ENCODE measurements around the gene SEC14L1. TPM values are rescaled to one million over a fixed set of nuclear protein-coding genes. Genes with fewer than 3 reads are reported as not detected.

The SEC14L1 gene
- total and polyA plus RNA-seq, 2 donors, result 13.5 to 28.7 TPM

- no peak for DNase-seq (ENCODE audit: low read depth in 6 of 9, low spot score in 9 of 9)
- no peak overlapping the region for H3K4me3 ChIP-seq (ENCODE audit: low read length in 2 of 2)
- H3K27me3 ChIP-seq (ENCODE audit: control insufficient read depth in 2 of 2, insufficient read depth in 1 of 2, low read length in 1 of 2), result no peaks in the 10 kb centered on the region
- WGBS, result 64% methylated on average over 4 of the region's 4 CpGs
- H3K36me3 ChIP-seq (ENCODE audit: control insufficient read depth in 2 of 2, insufficient read depth in 2 of 2, low read length in 1 of 2), result peaks cover 20 to 35% of the 10 kb centered on the region in 2 donors
- H3K27ac ChIP-seq (ENCODE audit: low read depth in 1 of 2, low read length in 1 of 2), result peak overlapping the region in 1 of 2 donors; percentile 39
- peaks cover 0 to 2% of the 10 kb centered on the region in 2 donors for H3K9me3 ChIP-seq (ENCODE audit: control insufficient read depth in 2 of 2, insufficient read depth in 1 of 2, low read length in 1 of 2)
- peaks cover 13 to 42% of the 10 kb centered on the region in 2 donors for H3K4me1 ChIP-seq (ENCODE audit: control insufficient read depth in 2 of 2, insufficient read depth in 2 of 2, low read length in 2 of 2)
Observed at GRCh38 chr17:77144227-77144626, 3.5 kb downstream of the SEC14L1 start.

GRCh38 chr17:77145224-77145611, 4.4 kb downstream of the SEC14L1 start:
- Histone ChIP-seq H3K27me3 (ENCODE audit: control insufficient read depth in 2 of 2, insufficient read depth in 1 of 2, low read length in 1 of 2) (no peaks in the 10 kb centered on the region), H3K4me1 (ENCODE audit: control insufficient read depth in 2 of 2, insufficient read depth in 2 of 2, low read length in 2 of 2) (peaks cover 9 to 34% of the 10 kb centered on the region in 2 donors), H3K36me3 (ENCODE audit: control insufficient read depth in 2 of 2, insufficient read depth in 2 of 2, low read length in 1 of 2) (peaks cover 21 to 40% of the 10 kb centered on the region in 2 donors), H3K9me3 (ENCODE audit: control insufficient read depth in 2 of 2, insufficient read depth in 1 of 2, low read length in 1 of 2) (no peaks in the 10 kb centered on the region), H3K4me3 (ENCODE audit: low read length in 2 of 2) (no peak overlapping the region), H3K27ac (ENCODE audit: low read depth in 1 of 2, low read length in 1 of 2) (peak overlapping the region; percentile 38 to 48)
- WGBS, result 92% methylated on average over 3 of the region's 3 CpGs
- no peak for DNase-seq (ENCODE audit: low read depth in 6 of 9, low spot score in 9 of 9)

GRCh38 chr17:77145612-77146245, 5.0 kb downstream of the SEC14L1 start:
- Histone ChIP-seq H3K27me3 (ENCODE audit: control insufficient read depth in 2 of 2, insufficient read depth in 1 of 2, low read length in 1 of 2) (no peaks in the 10 kb centered on the region), H3K27ac (ENCODE audit: low read depth in 1 of 2, low read length in 1 of 2) (peak overlapping the region; percentile 48 to 63), H3K4me3 (ENCODE audit: low read length in 2 of 2) (no peak overlapping the region), H3K4me1 (ENCODE audit: control insufficient read depth in 2 of 2, insufficient read depth in 2 of 2, low read length in 2 of 2) (peaks cover 9 to 35% of the 10 kb centered on the region in 2 donors), H3K9me3 (ENCODE audit: control insufficient read depth in 2 of 2, insufficient read depth in 1 of 2, low read length in 1 of 2) (no peaks in the 10 kb centered on the region), H3K36me3 (ENCODE audit: control insufficient read depth in 2 of 2, insufficient read depth in 2 of 2, low read length in 1 of 2) (peaks cover 21 to 43% of the 10 kb centered on the region in 2 donors)
- 88% methylated on average over 8 of the region's 8 CpGs for WGBS
- DNase-seq (ENCODE audit: low read depth in 6 of 9, low spot score in 9 of 9), result peak in 1 of 9 donors; percentile 25

GRCh38 chr17:77146246-77146632, 5.5 kb downstream of the SEC14L1 start:
- 50% methylated on average over 5 of the region's 5 CpGs for WGBS
- Histone ChIP-seq H3K4me1 (ENCODE audit: control insufficient read depth in 2 of 2, insufficient read depth in 2 of 2, low read length in 2 of 2) (peaks cover 9 to 35% of the 10 kb centered on the region in 2 donors), H3K36me3 (ENCODE audit: control insufficient read depth in 2 of 2, insufficient read depth in 2 of 2, low read length in 1 of 2) (peaks cover 21 to 43% of the 10 kb centered on the region in 2 donors), H3K9me3 (ENCODE audit: control insufficient read depth in 2 of 2, insufficient read depth in 1 of 2, low read length in 1 of 2) (no peaks in the 10 kb centered on the region), H3K27ac (ENCODE audit: low read depth in 1 of 2, low read length in 1 of 2) (peak overlapping the region; percentile 48 to 63), H3K4me3 (ENCODE audit: low read length in 2 of 2) (no peak overlapping the region), H3K27me3 (ENCODE audit: control insufficient read depth in 2 of 2, insufficient read depth in 1 of 2, low read length in 1 of 2) (no peaks in the 10 kb centered on the region)
- no peak for DNase-seq (ENCODE audit: low read depth in 6 of 9, low spot score in 9 of 9)

- H3K9me3 ChIP-seq (ENCODE audit: control insufficient read depth in 2 of 2, insufficient read depth in 1 of 2, low read length in 1 of 2), result no peaks in the 10 kb centered on the region
- no peak for DNase-seq (ENCODE audit: low read depth in 6 of 9, low spot score in 9 of 9)
- H3K4me1 ChIP-seq (ENCODE audit: control insufficient read depth in 2 of 2, insufficient read depth in 2 of 2, low read length in 2 of 2), result peaks cover 5 to 29% of the 10 kb centered on the region in 2 donors
- 82% methylated on average over 17 of the region's 17 CpGs for WGBS
- H3K4me3 ChIP-seq (ENCODE audit: low read length in 2 of 2), result no peak overlapping the region
- no peaks in the 10 kb centered on the region for H3K27me3 ChIP-seq (ENCODE audit: control insufficient read depth in 2 of 2, insufficient read depth in 1 of 2, low read length in 1 of 2)
- peaks cover 21 to 43% of the 10 kb centered on the region in 2 donors for H3K36me3 ChIP-seq (ENCODE audit: control insufficient read depth in 2 of 2, insufficient read depth in 2 of 2, low read length in 1 of 2)
- peak overlapping the region; percentile 7 to 47 for H3K27ac ChIP-seq (ENCODE audit: low read depth in 1 of 2, low read length in 1 of 2)
Observed at GRCh38 chr17:77146882-77147281, 6.1 kb downstream of the SEC14L1 start.

- 91% methylated on average over 8 of the region's 8 CpGs for WGBS
- no peak overlapping the region for H3K4me3 ChIP-seq (ENCODE audit: low read length in 2 of 2)
- peak overlapping the region in 1 of 2 donors; percentile 38 for H3K27ac ChIP-seq (ENCODE audit: low read depth in 1 of 2, low read length in 1 of 2)
- no peaks in the 10 kb centered on the region for H3K27me3 ChIP-seq (ENCODE audit: control insufficient read depth in 2 of 2, insufficient read depth in 1 of 2, low read length in 1 of 2)
- H3K36me3 ChIP-seq (ENCODE audit: control insufficient read depth in 2 of 2, insufficient read depth in 2 of 2, low read length in 1 of 2), result peaks cover 21 to 43% of the 10 kb centered on the region in 2 donors
- H3K4me1 ChIP-seq (ENCODE audit: control insufficient read depth in 2 of 2, insufficient read depth in 2 of 2, low read length in 2 of 2), result peaks cover 0 to 27% of the 10 kb centered on the region in 2 donors
- no peaks in the 10 kb centered on the region for H3K9me3 ChIP-seq (ENCODE audit: control insufficient read depth in 2 of 2, insufficient read depth in 1 of 2, low read length in 1 of 2)
- DNase-seq (ENCODE audit: low read depth in 6 of 9, low spot score in 9 of 9), result no peak
Observed at GRCh38 chr17:77147357-77147801, 6.6 kb downstream of the SEC14L1 start.

- no peaks in the 10 kb centered on the region for H3K9me3 ChIP-seq (ENCODE audit: control insufficient read depth in 2 of 2, insufficient read depth in 1 of 2, low read length in 1 of 2)
- WGBS, result 92% methylated on average over 15 of the region's 15 CpGs
- H3K4me3 ChIP-seq (ENCODE audit: low read length in 2 of 2), result no peak overlapping the region
- peaks cover 0 to 27% of the 10 kb centered on the region in 2 donors for H3K4me1 ChIP-seq (ENCODE audit: control insufficient read depth in 2 of 2, insufficient read depth in 2 of 2, low read length in 2 of 2)
- no peak overlapping the region for H3K27ac ChIP-seq (ENCODE audit: low read depth in 1 of 2, low read length in 1 of 2)
- H3K36me3 ChIP-seq (ENCODE audit: control insufficient read depth in 2 of 2, insufficient read depth in 2 of 2, low read length in 1 of 2), result peaks cover 21 to 43% of the 10 kb centered on the region in 2 donors
- H3K27me3 ChIP-seq (ENCODE audit: control insufficient read depth in 2 of 2, insufficient read depth in 1 of 2, low read length in 1 of 2), result no peaks in the 10 kb centered on the region
- no peak for DNase-seq (ENCODE audit: low read depth in 6 of 9, low spot score in 9 of 9)
Observed at GRCh38 chr17:77148077-77148939, 7.5 kb downstream of the SEC14L1 start.

GRCh38 chr17:77148940-77149510, 8.3 kb downstream of the SEC14L1 start:
- peaks cover 4 to 24% of the 10 kb centered on the region in 2 donors for H3K4me1 ChIP-seq (ENCODE audit: control insufficient read depth in 2 of 2, insufficient read depth in 2 of 2, low read length in 2 of 2)
- no peak overlapping the region for H3K27ac ChIP-seq (ENCODE audit: low read depth in 1 of 2, low read length in 1 of 2)
- H3K27me3 ChIP-seq (ENCODE audit: control insufficient read depth in 2 of 2, insufficient read depth in 1 of 2, low read length in 1 of 2), result no peaks in the 10 kb centered on the region
- no peaks in the 10 kb centered on the region for H3K9me3 ChIP-seq (ENCODE audit: control insufficient read depth in 2 of 2, insufficient read depth in 1 of 2, low read length in 1 of 2)
- peaks cover 21 to 39% of the 10 kb centered on the region in 2 donors for H3K36me3 ChIP-seq (ENCODE audit: control insufficient read depth in 2 of 2, insufficient read depth in 2 of 2, low read length in 1 of 2)
- no peak overlapping the region for H3K4me3 ChIP-seq (ENCODE audit: low read length in 2 of 2)
- WGBS, result 95% methylated on average over 10 of the region's 10 CpGs
- DNase-seq (ENCODE audit: low read depth in 6 of 9, low spot score in 9 of 9), result no peak

- Histone ChIP-seq H3K9me3 (ENCODE audit: control insufficient read depth in 2 of 2, insufficient read depth in 1 of 2, low read length in 1 of 2) (no peaks in the 10 kb centered on the region), H3K36me3 (ENCODE audit: control insufficient read depth in 2 of 2, insufficient read depth in 2 of 2, low read length in 1 of 2) (peaks cover 17 to 40% of the 10 kb centered on the region in 2 donors), H3K27me3 (ENCODE audit: control insufficient read depth in 2 of 2, insufficient read depth in 1 of 2, low read length in 1 of 2) (no peaks in the 10 kb centered on the region), H3K27ac (ENCODE audit: low read depth in 1 of 2, low read length in 1 of 2) (no peak overlapping the region), H3K4me3 (ENCODE audit: low read length in 2 of 2) (no peak overlapping the region), H3K4me1 (ENCODE audit: control insufficient read depth in 2 of 2, insufficient read depth in 2 of 2, low read length in 2 of 2) (peaks cover 4 to 18% of the 10 kb centered on the region in 2 donors)
- no peak for DNase-seq (ENCODE audit: low read depth in 6 of 9, low spot score in 9 of 9)
- 95% methylated on average over 5 of the region's 5 CpGs for WGBS
Observed at GRCh38 chr17:77150196-77150595, 9.4 kb downstream of the SEC14L1 start.

Data from thymus (tissue), 11 donors.